ENCODE data around the gene ZMYND19. TPM values are rescaled to one million over a fixed set of nuclear protein-coding genes. Genes with fewer than 3 reads are reported as not detected.
"Not testable (repeated sequence)": the region's sequence is repeated elsewhere in the genome, so short reads cannot be mapped to it uniquely, and the experiment has no call there.

ZMYND19 gene
- total RNA-seq, 1 experiment from 2014 or later: 75.9 TPM

GRCh38 chr9:137558127-137558526 lies 32.2 kb downstream of the ZMYND19 start:
- no peak for DNase-seq (ENCODE audit: low spot score)

GRCh38 chr9:137556069-137556838 lies 34.1 kb downstream of the ZMYND19 start:
- DNase-seq (ENCODE audit: low spot score): no peak

GRCh38 chr9:137555179-137555578 lies 35.1 kb downstream of the ZMYND19 start:
- no peak for DNase-seq (ENCODE audit: low spot score)

- no peak for DNase-seq (ENCODE audit: low spot score)
Observed at GRCh38 chr9:137554349-137554748, 36.0 kb downstream of the ZMYND19 start.

GRCh38 chr9:137553654-137554053 lies 36.7 kb downstream of the ZMYND19 start:
- DNase-seq (ENCODE audit: low spot score): not testable (repeated sequence)

GRCh38 chr9:137552022-137552768 lies 38.1 kb downstream of the ZMYND19 start:
- DNase-seq (ENCODE audit: low spot score): peak; percentile 47

GRCh38 chr9:137551264-137552021 lies 38.9 kb downstream of the ZMYND19 start, which contains the start of gene MRPL41:
Gene MRPL41, plus strand, starts transcription at chr9:137551879. Its CDS starts 203 bp downstream, at chr9:137552082.
- DNase-seq (ENCODE audit: low spot score): peak; percentile 85

GRCh38 chr9:137550958-137551263 lies 39.4 kb downstream of the ZMYND19 start:
- DNase-seq (ENCODE audit: low spot score): not testable (repeated sequence)

GRCh38 chr9:137550231-137550621 lies 40.1 kb downstream of the ZMYND19 start, which contains the start of gene PNPLA7:
Gene PNPLA7, minus strand, starts transcription at chr9:137550402. Its CDS starts 205 bp downstream, at chr9:137550197.
- DNase-seq (ENCODE audit: low spot score): peak; percentile 71

- DNase-seq (ENCODE audit: low spot score): no peak
Observed at GRCh38 chr9:137547687-137548543, 42.4 kb downstream of the ZMYND19 start.

GRCh38 chr9:137545123-137545522 lies 45.2 kb downstream of the ZMYND19 start:
- no peak for DNase-seq (ENCODE audit: low spot score)

- DNase-seq (ENCODE audit: low spot score): no peak
Observed at GRCh38 chr9:137544176-137544760, 46.0 kb downstream of the ZMYND19 start.

GRCh38 chr9:137543237-137543963 lies 46.9 kb downstream of the ZMYND19 start:
- DNase-seq (ENCODE audit: low spot score): no peak

GRCh38 chr9:137542486-137542885 lies 47.8 kb downstream of the ZMYND19 start:
- no peak for DNase-seq (ENCODE audit: low spot score)

GRCh38 chr9:137540536-137540935 lies 49.8 kb downstream of the ZMYND19 start:
- DNase-seq (ENCODE audit: low spot score): no peak

- DNase-seq (ENCODE audit: low spot score): no peak
Observed at GRCh38 chr9:137538058-137538457, 52.3 kb downstream of the ZMYND19 start.

GRCh38 chr9:137536594-137537131 lies 53.6 kb downstream of the ZMYND19 start:
- not testable (repeated sequence) for DNase-seq (ENCODE audit: low spot score)

GRCh38 chr9:137535120-137535428 lies 55.2 kb downstream of the ZMYND19 start:
- no peak for DNase-seq (ENCODE audit: low spot score)

- peak; percentile 73 for DNase-seq (ENCODE audit: low spot score)
Observed at GRCh38 chr9:137534256-137535119, 55.8 kb downstream of the ZMYND19 start.
